ENCODE results near the gene C12orf56. TPM values are rescaled to one million over a fixed set of nuclear protein-coding genes. Genes with fewer than 3 reads are reported as not detected.
"Not testable (repeated sequence)": the region's sequence is repeated elsewhere in the genome, so short reads cannot be mapped to it uniquely, and the experiment has no call there.

Gene C12orf56
- total RNA-seq, 1 donor from 2014 or later, result 0.29 TPM

- peak; percentile 4 for TF ChIP-seq CTCF (conservative IDR thresholded peaks at IDR 0.05; ENCODE audit: low read depth, low read length)
- DNase-seq (ENCODE audit: low read depth), result no peak
- no peak overlapping the region for H3K4me3 ChIP-seq (ENCODE audit: low read depth, low read length)
These were observed 38.4 kb downstream of the C12orf56 start for GRCh38 chr12:64352181-64352580.

- no peak for DNase-seq (ENCODE audit: low read depth)
- TF ChIP-seq CTCF (conservative IDR thresholded peaks at IDR 0.05; ENCODE audit: low read depth, low read length), result no peak
- no peak overlapping the region for H3K4me3 ChIP-seq (ENCODE audit: low read depth, low read length)
These were observed 39.3 kb downstream of the C12orf56 start for GRCh38 chr12:64351265-64351664.

- no peak overlapping the region for H3K4me3 ChIP-seq (ENCODE audit: low read depth, low read length)
- no peak for DNase-seq (ENCODE audit: low read depth)
- no peak for TF ChIP-seq CTCF (conservative IDR thresholded peaks at IDR 0.05; ENCODE audit: low read depth, low read length)
These were observed 42.9 kb downstream of the C12orf56 start for GRCh38 chr12:64347630-64348029.

DNA sequence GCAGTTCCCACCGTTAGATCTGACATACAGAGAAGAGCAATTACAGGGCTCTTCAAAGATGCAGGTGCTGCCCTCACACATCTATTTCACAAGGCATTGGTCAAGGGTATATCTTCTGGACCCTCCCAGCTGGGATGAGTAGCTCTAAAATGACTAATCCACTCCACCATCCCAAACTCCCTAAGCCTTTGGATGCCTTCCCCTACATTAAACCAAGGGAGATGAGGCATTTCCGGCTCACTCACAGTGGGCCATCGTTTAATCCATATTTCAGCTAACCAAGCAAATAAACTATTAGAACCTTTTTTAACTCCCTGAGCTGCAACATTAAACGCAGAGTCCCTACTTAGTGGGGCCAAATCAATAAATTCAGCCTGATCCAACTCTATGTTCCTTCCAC is 45.9 kb downstream of the C12orf56 start:
- not testable (repeated sequence) for H3K4me3 ChIP-seq (ENCODE audit: low read depth, low read length); DNase-seq (ENCODE audit: low read depth)

DNA sequence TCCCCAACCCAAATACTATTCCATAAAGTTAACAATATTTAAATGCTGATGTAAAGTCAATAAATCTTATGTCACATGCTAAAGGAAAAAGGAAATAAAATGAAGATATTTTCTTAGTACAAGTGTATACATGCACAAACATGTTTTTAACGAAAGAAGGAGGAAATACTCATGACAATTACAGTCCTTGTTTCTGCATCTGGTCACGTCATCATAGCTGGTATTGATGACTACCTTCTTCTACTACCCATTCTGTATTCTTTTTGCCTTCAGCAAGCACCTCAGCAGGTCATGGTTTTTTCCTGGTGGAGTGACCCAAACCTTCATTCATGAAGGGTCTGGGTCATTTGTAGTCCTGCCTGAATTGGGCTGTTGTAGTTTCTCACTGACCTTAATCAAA is 50.0 kb downstream of the C12orf56 start:
- not testable (repeated sequence) for H3K4me3 ChIP-seq (ENCODE audit: low read depth, low read length); DNase-seq (ENCODE audit: low read depth)

GRCh38 chr12:64335886-64336466 is 54.6 kb downstream of the C12orf56 start:
- TF ChIP-seq CTCF (conservative IDR thresholded peaks at IDR 0.05; ENCODE audit: low read depth, low read length), result no peak
- no peak for DNase-seq (ENCODE audit: low read depth)
- H3K4me3 ChIP-seq (ENCODE audit: low read depth, low read length), result no peak overlapping the region

GRCh38 chr12:64332938-64333337 is 57.6 kb downstream of the C12orf56 start:
- no peak for DNase-seq (ENCODE audit: low read depth)
- H3K4me3 ChIP-seq (ENCODE audit: low read depth, low read length), result no peak overlapping the region
- TF ChIP-seq CTCF (conservative IDR thresholded peaks at IDR 0.05; ENCODE audit: low read depth, low read length), result no peak

- TF ChIP-seq CTCF (conservative IDR thresholded peaks at IDR 0.05; ENCODE audit: low read depth, low read length), result no peak
These were observed 58.3 kb downstream of the C12orf56 start for GRCh38 chr12:64332296-64332695.

GRCh38 chr12:64329031-64329710 is 61.4 kb downstream of the C12orf56 start:
- DNase-seq (ENCODE audit: low read depth); H3K4me3 ChIP-seq (ENCODE audit: low read depth, low read length): not testable (repeated sequence)

More at GRCh38 chr12:64332296-64332695, 58.3 kb downstream of the C12orf56 start:
- DNase-seq (ENCODE audit: low read depth), result no peak
- H3K4me3 ChIP-seq (ENCODE audit: low read depth, low read length), result no peak overlapping the region

Data from epithelial cell of proximal tubule (primary cell).